SK-N-SH (cell line): ENCODE results near the gene UBLCP1. TPM values are rescaled to one million over a fixed set of nuclear protein-coding genes. Genes with fewer than 3 reads are reported as not detected.

Experiments used
- CTCF ChIA-PET: fragments of 300-600, 350-600 bp; formaldehyde crosslinking; extraction: SDS; loops from one replicate; lab custom pipeline; 2021; lab: Yijun Ruan, JAX
- POLR2A ChIA-PET: fragments of 350-600 bp; sonication (Branson Sonifier 250); formaldehyde crosslinking; extraction: SDS; loops from one replicate; lab custom pipeline; 2020; ENCODE audit warnings: antibody characterized with exemption, inconsistent platforms; lab: Yijun Ruan, JAX
- DNase-seq: peaks from one replicate; pipeline ENCODE4 v3.0.0; 2012
- H2AFZ ChIP-seq: fragments of 200-600 bp; sonication (generic); 2 replicates; pipeline ENCODE4 v1.8.1; 2016; ENCODE audit warnings: antibody characterized with exemption, mild to moderate bottlenecking, low read depth
- H3F3A ChIP-seq: fragments of 200-600 bp; sonication (generic); replicated peaks from 2 replicates; pipeline ENCODE3; 2016; ENCODE audit warnings: antibody characterized with exemption, mild to moderate bottlenecking; ENCODE audit not compliant: insufficient read depth
- H3K27ac ChIP-seq, 2 experiments: fragments of 200-500 bp in 1 of 2; fragments of 200-600 bp in 1 of 2; sonication (Bioruptor generic) in 1 of 2; sonication (generic), shearing (Covaris generic) in 1 of 2; 2 replicates each; pipeline versions ENCODE4 v1.5.1 to v1.6.1; 2014 to 2016; ENCODE audit warnings: low read depth in 2 of 2, inconsistent platforms in 1 of 2, low read length in 1 of 2, mild to moderate bottlenecking in 1 of 2, mixed read lengths in 1 of 2
- H3K27me3 ChIP-seq: fragments of 200-600 bp; sonication (generic), shearing (Covaris generic); 2 replicates; pipeline ENCODE4 v1.6.1; 2016; ENCODE audit warnings: mixed run types; ENCODE audit not compliant: insufficient read depth
- H3K36me3 ChIP-seq, 2 experiments: fragments of 200-500 bp in 1 of 2; fragments of 200-600 bp in 1 of 2; sonication (Bioruptor generic) in 1 of 2; sonication (generic) in 1 of 2; replicated peaks in 1 of 2; 2 replicates each; pipeline versions ENCODE3 to v1.5.1; 2014 to 2016; ENCODE audit warnings: low read length in 1 of 2, mild to moderate bottlenecking in 1 of 2; ENCODE audit not compliant: insufficient read depth in 2 of 2, control insufficient read depth in 1 of 2
- H3K4me1 ChIP-seq, 2 experiments: fragments of 200-500 bp in 1 of 2; fragments of 200-600 bp in 1 of 2; sonication (Bioruptor generic) in 1 of 2; sonication (generic), shearing (Covaris generic) in 1 of 2; 2 replicates each; pipeline versions ENCODE4 v1.5.1 to v1.6.1; 2014 to 2016; ENCODE audit warnings: low read depth in 1 of 2, low read length in 1 of 2, mixed run types in 1 of 2; ENCODE audit not compliant: insufficient read depth in 2 of 2, control insufficient read depth in 1 of 2
- H3K4me2 ChIP-seq: fragments of 200-600 bp; sonication (generic), shearing (Covaris generic); 2 replicates; pipeline ENCODE4 v1.6.1; 2017; ENCODE audit warnings: mixed run types
- H3K4me3 ChIP-seq, 2 experiments: fragments of 200-500 bp in 1 of 2; fragments of 200-600 bp in 1 of 2; sonication (Bioruptor generic) in 1 of 2; sonication (generic), shearing (Covaris generic) in 1 of 2; 2 replicates each; pipeline versions ENCODE4 v1.5.1 to v1.8.1; 2014 to 2016; ENCODE audit warnings: low read depth in 2 of 2, inconsistent platforms in 1 of 2, low read length in 1 of 2, mild to moderate bottlenecking in 1 of 2, mixed read lengths in 1 of 2, moderate library complexity in 1 of 2
- H3K79me2 ChIP-seq: fragments of 200-600 bp; sonication (generic); 2 replicates; pipeline ENCODE4 v1.8.1; 2017; ENCODE audit warnings: mild to moderate bottlenecking; ENCODE audit not compliant: insufficient read depth
- H3K9ac ChIP-seq: fragments of 200-600 bp; sonication (generic); 2 replicates; pipeline ENCODE4 v1.6.1; 2017; ENCODE audit warnings: mixed run types
- H3K9me2 ChIP-seq: fragments of 200-600 bp; sonication (generic); 2 replicates; pipeline ENCODE4 v1.6.1; 2017; ENCODE audit warnings: mixed run types
- H3K9me3 ChIP-seq: fragments of 200-600 bp; sonication (generic); 2 replicates; pipeline ENCODE4 v1.6.1; 2017; ENCODE audit warnings: mixed run types, mild to moderate bottlenecking, moderate library complexity
- H4K20me1 ChIP-seq: fragments of 200-600 bp; sonication (generic); 2 replicates; pipeline ENCODE4 v1.6.1; 2017; ENCODE audit warnings: mild to moderate bottlenecking, mixed run types; ENCODE audit not compliant: insufficient read depth
- CHD2 ChIP-seq: fragments of 150-350 bp; IDR thresholded peaks from 2 replicates; pipeline ENCODE4 v1.6.1; 2018; ENCODE audit warnings: low read length; ENCODE audit not compliant: partially characterized antibody
- ELF1 ChIP-seq: IDR thresholded peaks from 2 replicates; pipeline ENCODE4 v1.4.0; 2012
- EP300 ChIP-seq, 2 experiments: IDR thresholded peaks; 2 replicates each; pipeline versions ENCODE4 v1.4.0 to v1.6.1; 2012; ENCODE audit warnings: borderline replicate concordance in 1 of 2, low read depth in 1 of 2, low read length in 1 of 2
- FOSL2 ChIP-seq: IDR thresholded peaks from 2 replicates; pipeline ENCODE4 v1.4.0; 2012; ENCODE audit warnings: low read depth, mild to moderate bottlenecking, moderate library complexity, borderline replicate concordance
- GABPA ChIP-seq: IDR thresholded peaks from 2 replicates; pipeline ENCODE4 v1.4.0; 2012; ENCODE audit warnings: low read depth, mild to moderate bottlenecking
- JUND ChIP-seq: IDR thresholded peaks from 2 replicates; pipeline ENCODE4 v1.4.0; 2012
- RAD21 ChIP-seq: IDR thresholded peaks from 2 replicates; pipeline ENCODE4 v1.6.1; 2012; ENCODE audit warnings: mild to moderate bottlenecking, low read length
- REST ChIP-seq: IDR thresholded peaks from 2 replicates; pipeline ENCODE4 v1.6.1; 2012; ENCODE audit warnings: mild to moderate bottlenecking, low read depth, low read length, moderate library complexity
- RFX5 ChIP-seq: IDR thresholded peaks from 2 replicates; pipeline ENCODE4 v1.6.1; 2012; ENCODE audit warnings: mild to moderate bottlenecking, improper control_type of control experiment, low read length
- SIN3A ChIP-seq: IDR thresholded peaks from 2 replicates; pipeline ENCODE4 v1.6.1; 2012; ENCODE audit warnings: low read depth, mild to moderate bottlenecking, low read length, moderate library complexity, borderline replicate concordance
- WGBS: methylation state at CpG from one replicate; pipeline ENCODE4 v1.1.6; 2017; ENCODE audit warnings: low lambda C conversion rate; 5-methylcytosine and 5-hydroxymethylcytosine counted together
- polyA plus RNA-seq, 3 experiments: library from polyadenylated mRNA; depleted of rRNA; stranded (reverse); fragments of >200 nt; gene quantifications; 2 replicates each; pipeline ENCODE4 v1.2.3, GENCODE V29; 2012

Gene UBLCP1
- polyA plus RNA-seq, 1 of the 3 experiments (the other 2 are of a cell fraction): 13.8 TPM

GRCh38 chr5:159311063-159311462 is 48.0 kb downstream of the UBLCP1 start:
- no peak for DNase-seq
- no peaks in the 10 kb centered on the region; a peak in 1 of 4 replicates for H3K4me1 ChIP-seq
- H4K20me1 ChIP-seq: no peaks in the 10 kb centered on the region
- CTCF ChIA-PET: interaction anchor here (0.7 to 3.1 kb wide), 4 partner anchors 13 to 154 kb away, joined by 3 to 14 read pairs (median 8); no protein-coding TSS in a partner anchor
- no peak overlapping the region for H3K4me3 ChIP-seq
- no peak overlapping the region for H3K4me2 ChIP-seq
- no peaks in the 10 kb centered on the region for H3K9me2 ChIP-seq
- H3K9me3 ChIP-seq: no peaks in the 10 kb centered on the region
- WGBS: 62% methylated on average over 7 of the region's 7 CpGs
- H3K36me3 ChIP-seq: no peaks in the 10 kb centered on the region
- H3F3A ChIP-seq: no peaks in the 10 kb centered on the region
- no peak overlapping the region for H2AFZ ChIP-seq
- POLR2A ChIA-PET: no interaction called here
- TF ChIP-seq EP300 (IDR thresholded peaks at IDR 0.05; ENCODE audit: borderline replicate concordance in 1 of 2, low read depth in 1 of 2, low read length in 1 of 2): no peak
- no peak for TF ChIP-seq FOSL2
- TF ChIP-seq REST: no peak
- no peak for TF ChIP-seq JUND
- no peak for TF ChIP-seq ELF1
- no peak for TF ChIP-seq RFX5
- TF ChIP-seq GABPA: no peak
- H3K27ac ChIP-seq: no peak overlapping the region
- H3K9ac ChIP-seq: no peak overlapping the region
- H3K79me2 ChIP-seq: no peaks in the 10 kb centered on the region
- H3K27me3 ChIP-seq: no peaks in the 10 kb centered on the region; the same call in 1 of the 2 replicates

- H3K27ac ChIP-seq: no peak overlapping the region
- H3K79me2 ChIP-seq: no peaks in the 10 kb centered on the region
- H3K36me3 ChIP-seq: no peaks in the 10 kb centered on the region
- TF ChIP-seq CHD2 (no peak), RFX5 (no peak), ELF1 (no peak), FOSL2 (no peak), JUND (no peak), RAD21 (no peak), SIN3A (no peak), REST (no peak)
- ChIA-PET CTCF (interaction anchor here (1.3 kb wide), 1 partner anchor 23 kb away, joined by 3 read pairs; no protein-coding TSS in a partner anchor), POLR2A (no interaction called here)
- no peaks in the 10 kb centered on the region for H4K20me1 ChIP-seq
- H3K9ac ChIP-seq: no peak overlapping the region
- no peaks in the 10 kb centered on the region for H3F3A ChIP-seq
- no peak overlapping the region for H2AFZ ChIP-seq
- H3K4me2 ChIP-seq: no peak overlapping the region
- DNase-seq: no peak
- H3K9me2 ChIP-seq: no peaks in the 10 kb centered on the region
- no peaks in the 10 kb centered on the region; the same call in 1 of the 2 replicates for H3K27me3 ChIP-seq
- no peaks in the 10 kb centered on the region; a peak in 1 of 4 replicates for H3K4me1 ChIP-seq
- 76% methylated on average over 2 of the region's 2 CpGs for WGBS
- no peaks in the 10 kb centered on the region for H3K9me3 ChIP-seq
- H3K4me3 ChIP-seq: no peak overlapping the region
Measured at GRCh38 chr5:159313197-159313596, 50.1 kb downstream of the UBLCP1 start.
